HepG2 (cell line): ENCODE results near the gene CKAP2L. TPM values are rescaled to one million over a fixed set of nuclear protein-coding genes. Genes with fewer than 3 reads are reported as not detected.

Source experiments
- ATAC-seq: fragments of 200-7000 bp; cut with Tn5 transposase; 3 replicates; pipeline ENCODE4 v1.9.1; 2020; ENCODE audit warnings: mild to moderate bottlenecking, moderate library complexity
- BruUV-seq: library from RNA; stranded (reverse); fragments of 400-500 nt; replicated peaks from 2 replicates; lab custom pipeline; 2021; lab: Mats Ljungman, UMichigan
- CTCF ChIA-PET: fragments of 300-600 bp; formaldehyde crosslinking; extraction: SDS; loops from one replicate; lab custom pipeline; 2021; ENCODE audit warnings: low total read pairs, inconsistent platforms, low intra/inter-chr PET ratio; lab: Yijun Ruan, JAX
- POLR2A ChIA-PET: fragments of 350-600 bp; sonication (Branson Sonifier 250); formaldehyde crosslinking; loops from one replicate; lab custom pipeline; 2020; ENCODE audit warnings: antibody characterized with exemption, inconsistent platforms; lab: Yijun Ruan, JAX
- DNase-seq: peaks from one replicate; pipeline ENCODE4 v3.0.0-alpha.2; 2015; ENCODE audit warnings: low spot score
- FAIRE-seq: peaks from 3 replicates; lab custom pipeline; 2011; peaks lifted over from hg19 to GRCh38; lab: Jason Lieb, UNC
- H2AFZ ChIP-seq: one replicate; pipeline ENCODE4 v1.6.1; 2011; ENCODE audit warnings: low read length, inconsistent platforms
- H3K27ac ChIP-seq: fragments of 300-600 bp; 3 replicates; pipeline ENCODE4 v1.8.0; 2011; ENCODE audit warnings: mixed run types, mild to moderate bottlenecking, mixed read lengths, low read length, inconsistent platforms; ENCODE audit not compliant: insufficient read depth; ENCODE audit errors: extremely low read length
- H3K27me3 ChIP-seq, 2 experiments: fragments of 200-600 bp in 1 of 2; 2 replicates in 1 of 2; 3 replicates in 1 of 2; pipeline versions ENCODE4 v1.6.0 to v1.8.0; 2011; ENCODE audit warnings: low read length in 2 of 2, mild to moderate bottlenecking in 2 of 2, moderate library complexity in 2 of 2, inconsistent platforms in 1 of 2; ENCODE audit not compliant: insufficient read depth in 2 of 2, control insufficient read depth in 1 of 2
- H3K36me3 ChIP-seq, 2 experiments: fragments of 200-600 bp in 1 of 2; replicated peaks in 1 of 2; 2 replicates in 1 of 2; 3 replicates in 1 of 2; pipeline versions ENCODE4 v1.5.1 to v1.8.0; 2011; ENCODE audit warnings: low read length in 2 of 2, inconsistent platforms in 1 of 2; ENCODE audit not compliant: insufficient read depth in 2 of 2, control insufficient read depth in 1 of 2
- H3K4me1 ChIP-seq: 2 replicates; pipeline ENCODE4 v1.5.1; 2012; ENCODE audit warnings: low read length, inconsistent platforms; ENCODE audit not compliant: insufficient read depth
- H3K4me2 ChIP-seq: 2 replicates; pipeline ENCODE4 v1.6.0; 2011; ENCODE audit warnings: low read depth, low read length, inconsistent platforms
- H3K4me3 ChIP-seq, 3 experiments: fragments of 200-600 bp in 1 of 3; sonication (generic), shearing (Covaris generic) in 1 of 3; replicated peaks in 1 of 3; 2 replicates each; pipeline ENCODE4 v1.5.1; 2011 to 2016; ENCODE audit warnings: low read length in 3 of 3, inconsistent platforms in 2 of 3, low read depth in 2 of 3, mild to moderate bottlenecking in 2 of 3, control low read depth in 1 of 3, mixed read lengths in 1 of 3; ENCODE audit not compliant: insufficient read depth in 1 of 3
- H3K79me2 ChIP-seq: one replicate; pipeline ENCODE4 v1.6.1; 2011; ENCODE audit warnings: low read length, inconsistent platforms; ENCODE audit not compliant: insufficient read depth
- H3K9ac ChIP-seq: 2 replicates; pipeline ENCODE4 v1.6.0; 2011; ENCODE audit warnings: mild to moderate bottlenecking, low read depth, low read length, inconsistent platforms; ENCODE audit not compliant: insufficient read depth
- H3K9me3 ChIP-seq: 2 replicates; pipeline ENCODE4 v1.5.1; 2012; ENCODE audit warnings: mild to moderate bottlenecking, low read length
- H4K20me1 ChIP-seq: 2 replicates; pipeline ENCODE4 v1.6.0; 2011; ENCODE audit warnings: inconsistent platforms, mild to moderate bottlenecking, low read length, moderate library complexity; ENCODE audit not compliant: insufficient read depth
- MBNL3 ChIP-seq: fragments of 250-450 bp; sonication (Bioruptor Pico); conservative IDR thresholded peaks from 2 replicates; pipeline ENCODE4 v1.8.0; 2022; ENCODE audit warnings: mild to moderate bottlenecking, inconsistent platforms
- ZBTB38 ChIP-seq: sonication (generic); formaldehyde crosslinking; IDR thresholded peaks from 2 replicates; pipeline ENCODE4 v1.5.1; 2020; ENCODE audit warnings: mild to moderate bottlenecking, missing genetic modification reagents
- ZFP1 ChIP-seq: IDR thresholded peaks from 2 replicates; pipeline ENCODE4 v1.6.1; 2016
- ZNF253 ChIP-seq: sonication (generic); formaldehyde crosslinking; IDR thresholded peaks from 2 replicates; pipeline ENCODE4 v1.8.0; 2022; ENCODE audit warnings: mild to moderate bottlenecking, missing genetic modification reagents, borderline replicate concordance
- ZNF598 ChIP-seq: sonication (generic); formaldehyde crosslinking; IDR thresholded peaks from 2 replicates; pipeline ENCODE4 v1.5.1; 2020; ENCODE audit warnings: mild to moderate bottlenecking, missing genetic modification reagents, borderline replicate concordance
- ZNF709 ChIP-seq: sonication (generic); formaldehyde crosslinking; IDR thresholded peaks from 2 replicates; pipeline ENCODE4 v1.5.0; 2020; ENCODE audit warnings: mild to moderate bottlenecking, missing genetic modification reagents
- WGBS: methylation state at CpG from one replicate; pipeline ENCODE4 v1.1.6; 2017; ENCODE audit warnings: low lambda C conversion rate; 5-methylcytosine and 5-hydroxymethylcytosine counted together
- in situ Hi-C: cut with HindIII; loops from 2 replicates; pipeline ENCODE4 v1.10.0; 2017; ENCODE audit warnings: low pct_unique_long_range_greater_than_20kb; ENCODE audit not compliant: extremely low pct_ligation_motif_present
- intact Hi-C: fragments of 100-400 bp; cut with micrococcal nuclease; formaldehyde crosslinking; loops from one replicate; pipeline ENCODE4 v1.10.0; 2022; ENCODE audit not compliant: unreplicated experiment
- polyA plus RNA-seq, 8 experiments: library from polyadenylated mRNA; depleted of rRNA in 3 of 8; stranded (reverse) in 7 of 8; unstranded in 1 of 8; fragments of >200 nt; fragmentation: Illumina TruSeq in 4 of 8; extraction: Trizol in 4 of 8; gene quantifications; 2 replicates each; pipeline versions ENCODE4 v1.2.1 to v1.2.3, GENCODE V29; 2011 to 2016; ENCODE audit warnings: low read depth in 4 of 8, missing spikeins in 1 of 8, mixed read lengths in 1 of 8; ENCODE audit not compliant: insufficient read depth in 1 of 8
- total RNA-seq, 5 experiments: library from RNA; depleted of rRNA; stranded (reverse); fragments of >200 nt; fragmentation: Illumina TruSeq; extraction: Trizol; gene quantifications; 2 replicates each; pipeline ENCODE4 v1.2.3, GENCODE V29; 2016; ENCODE audit warnings: low read depth in 1 of 5
- TF ChIP-seq, protein P1 (sequence below): sonication (generic); formaldehyde crosslinking; IDR thresholded peaks from 2 replicates; pipeline ENCODE4 v1.9.0; 2021; ENCODE audit warnings: missing genetic modification reagents, mild to moderate bottlenecking, borderline replicate concordance
- TF ChIP-seq, protein P2 (sequence below): sonication (generic); formaldehyde crosslinking; IDR thresholded peaks from 2 replicates; pipeline ENCODE4 v1.8.0; 2022; ENCODE audit warnings: missing genetic modification reagents, low read depth, mild to moderate bottlenecking, borderline replicate concordance
- TF ChIP-seq, protein P3 (sequence below): sonication (generic); formaldehyde crosslinking; IDR thresholded peaks from 2 replicates; pipeline ENCODE4 v1.5.1; 2020; ENCODE audit warnings: mild to moderate bottlenecking, missing genetic modification reagents, moderate library complexity
- TF ChIP-seq, protein P4 (sequence below): sonication (generic); formaldehyde crosslinking; IDR thresholded peaks from 2 replicates; pipeline ENCODE4 v1.9.0; 2022; ENCODE audit warnings: missing genetic modification reagents, mild to moderate bottlenecking, borderline replicate concordance

Gene CKAP2L
- total and polyA plus RNA-seq, 2 of the 13 experiments (the other 11 are each of a cell fraction or from before 2014, with no cell fraction given) = 7.1 to 9.5 TPM

DNA sequence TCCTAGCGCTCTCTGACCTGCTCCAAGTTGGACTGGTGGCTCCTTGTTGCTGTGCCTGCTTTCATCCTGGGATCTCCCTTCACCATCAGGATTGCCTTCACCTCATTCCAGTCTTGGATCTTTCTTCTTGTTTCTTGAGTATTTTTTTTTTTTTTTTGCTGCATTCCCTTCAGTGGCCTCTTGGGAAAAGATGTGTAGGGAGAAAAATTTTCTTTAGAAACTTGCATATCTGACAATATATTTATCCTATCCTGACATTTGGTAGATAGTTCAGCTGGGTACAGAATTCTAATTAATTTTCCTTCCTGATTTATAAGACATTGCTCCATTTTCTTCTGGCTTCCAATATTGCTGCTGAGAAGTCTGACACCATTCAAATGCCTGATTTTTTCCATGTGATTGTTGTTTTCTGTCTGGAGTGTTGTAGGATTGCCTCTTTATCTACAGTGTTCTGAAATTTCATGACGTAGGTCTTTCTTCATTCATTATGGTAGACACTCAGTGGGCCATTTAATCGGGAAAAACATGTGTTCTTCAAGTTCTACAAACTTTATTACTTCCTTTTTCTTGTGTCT is 42.9 kb upstream of the CKAP2L start:
- no peaks in the 10 kb centered on the region for H3K36me3 ChIP-seq
- peak; percentile 86; the same call in 1 of the 2 replicates for TF ChIP-seq ZFP1 (CRISPR knock-in tag)
- TF ChIP-seq, protein P1, sequence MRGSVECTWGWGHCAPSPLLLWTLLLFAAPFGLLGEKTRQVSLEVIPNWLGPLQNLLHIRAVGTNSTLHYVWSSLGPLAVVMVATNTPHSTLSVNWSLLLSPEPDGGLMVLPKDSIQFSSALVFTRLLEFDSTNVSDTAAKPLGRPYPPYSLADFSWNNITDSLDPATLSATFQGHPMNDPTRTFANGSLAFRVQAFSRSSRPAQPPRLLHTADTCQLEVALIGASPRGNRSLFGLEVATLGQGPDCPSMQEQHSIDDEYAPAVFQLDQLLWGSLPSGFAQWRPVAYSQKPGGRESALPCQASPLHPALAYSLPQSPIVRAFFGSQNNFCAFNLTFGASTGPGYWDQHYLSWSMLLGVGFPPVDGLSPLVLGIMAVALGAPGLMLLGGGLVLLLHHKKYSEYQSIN (CRISPR knock-in tag) = no peak
- ChIA-PET POLR2A (no interaction called here), CTCF (no interaction called here)
- ATAC-seq = no peak
- no peak overlapping the region for H3K4me2 ChIP-seq
- peaks cover 69% of the 10 kb centered on the region for H3K4me1 ChIP-seq
- no peak overlapping the region for H3K27ac ChIP-seq
- no peaks in the 10 kb centered on the region for H3K79me2 ChIP-seq
- intact Hi-C loops (no loop called here), in situ Hi-C loops (no loop called here)
- no peak for DNase-seq
- no peak overlapping the region for H3K4me3 ChIP-seq
- no peaks in the 10 kb centered on the region for H3K27me3 ChIP-seq
- H4K20me1 ChIP-seq = no peaks in the 10 kb centered on the region
- WGBS = 98% methylated on average over 3 of the region's 3 CpGs
- no peak overlapping the region for H3K9ac ChIP-seq
- no peak for FAIRE-seq
- H2AFZ ChIP-seq = no peak overlapping the region
- no TSS peak for BruUV-seq
- H3K9me3 ChIP-seq = peaks cover 7% of the 10 kb centered on the region

DNA sequence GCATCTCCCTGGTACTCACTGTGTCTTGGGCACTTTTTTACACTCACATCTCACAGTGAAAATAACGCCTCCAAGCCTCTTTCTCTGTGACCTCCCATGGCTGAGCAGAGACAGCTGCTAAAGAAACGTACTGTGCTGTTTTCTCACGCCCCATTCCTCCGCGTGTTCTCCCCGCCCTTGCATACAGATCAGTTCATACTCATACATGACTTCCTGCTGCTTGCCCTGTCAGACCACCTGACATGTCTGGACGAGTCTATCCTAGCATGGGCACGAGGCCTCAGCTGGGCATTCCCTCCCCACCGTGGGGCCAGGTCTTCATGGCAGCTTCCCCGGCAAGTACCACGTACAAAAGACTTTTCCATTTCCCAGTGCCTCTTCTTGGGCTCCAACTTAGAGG is 41.1 kb upstream of the CKAP2L start:
- ATAC-seq (no peak), DNase-seq (no peak), FAIRE-seq (no peak)
- CTCF ChIA-PET = no interaction called here
- WGBS = 99% methylated on average over 11 of the region's 11 CpGs
- no peak overlapping the region for H3K4me3 ChIP-seq
- H3K9me3 ChIP-seq = peaks cover 7% of the 10 kb centered on the region
- H3K4me1 ChIP-seq = peaks cover 61% of the 10 kb centered on the region
- intact Hi-C loops (loop anchor here (2.0 kb wide), 1 partner anchor 13 kb away; no protein-coding TSS in a partner anchor), in situ Hi-C loops (no loop called here)
- H3K36me3 ChIP-seq = no peaks in the 10 kb centered on the region
- peak overlapping the region; percentile 86 for H3K27ac ChIP-seq
- BruUV-seq = no TSS peak
- no peaks in the 10 kb centered on the region for H4K20me1 ChIP-seq
- no peaks in the 10 kb centered on the region for H3K79me2 ChIP-seq
- POLR2A ChIA-PET = interaction anchor here (0.6 kb wide), 1 partner anchor 150 kb away, joined by 3 read pairs; no protein-coding TSS in a partner anchor
- no peaks in the 10 kb centered on the region for H3K27me3 ChIP-seq
- H3K4me2 ChIP-seq = no peak overlapping the region
- no peak overlapping the region for H3K9ac ChIP-seq
- no peak overlapping the region for H2AFZ ChIP-seq
- TF ChIP-seq ZBTB38 (CRISPR knock-in tag) = peak; percentile 60; the same call in 1 of the 2 replicates
- TF ChIP-seq MBNL3 = no peak
- 0 out of 2 replicates have a peak, but pooled peaks have one; percentile 45 for TF ChIP-seq ZNF598 (CRISPR knock-in tag)
- TF ChIP-seq, protein P2, sequence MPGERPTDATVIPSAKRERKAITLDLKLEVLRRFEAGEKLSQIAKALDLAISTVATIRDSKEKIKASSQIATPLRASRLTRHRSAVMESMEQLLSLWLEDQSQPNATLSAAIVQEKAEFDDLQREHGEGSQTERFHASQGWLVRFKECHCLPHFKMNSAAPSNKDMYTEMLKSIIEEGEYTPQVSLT (CRISPR knock-in tag) = no peak
- TF ChIP-seq, protein P3, sequence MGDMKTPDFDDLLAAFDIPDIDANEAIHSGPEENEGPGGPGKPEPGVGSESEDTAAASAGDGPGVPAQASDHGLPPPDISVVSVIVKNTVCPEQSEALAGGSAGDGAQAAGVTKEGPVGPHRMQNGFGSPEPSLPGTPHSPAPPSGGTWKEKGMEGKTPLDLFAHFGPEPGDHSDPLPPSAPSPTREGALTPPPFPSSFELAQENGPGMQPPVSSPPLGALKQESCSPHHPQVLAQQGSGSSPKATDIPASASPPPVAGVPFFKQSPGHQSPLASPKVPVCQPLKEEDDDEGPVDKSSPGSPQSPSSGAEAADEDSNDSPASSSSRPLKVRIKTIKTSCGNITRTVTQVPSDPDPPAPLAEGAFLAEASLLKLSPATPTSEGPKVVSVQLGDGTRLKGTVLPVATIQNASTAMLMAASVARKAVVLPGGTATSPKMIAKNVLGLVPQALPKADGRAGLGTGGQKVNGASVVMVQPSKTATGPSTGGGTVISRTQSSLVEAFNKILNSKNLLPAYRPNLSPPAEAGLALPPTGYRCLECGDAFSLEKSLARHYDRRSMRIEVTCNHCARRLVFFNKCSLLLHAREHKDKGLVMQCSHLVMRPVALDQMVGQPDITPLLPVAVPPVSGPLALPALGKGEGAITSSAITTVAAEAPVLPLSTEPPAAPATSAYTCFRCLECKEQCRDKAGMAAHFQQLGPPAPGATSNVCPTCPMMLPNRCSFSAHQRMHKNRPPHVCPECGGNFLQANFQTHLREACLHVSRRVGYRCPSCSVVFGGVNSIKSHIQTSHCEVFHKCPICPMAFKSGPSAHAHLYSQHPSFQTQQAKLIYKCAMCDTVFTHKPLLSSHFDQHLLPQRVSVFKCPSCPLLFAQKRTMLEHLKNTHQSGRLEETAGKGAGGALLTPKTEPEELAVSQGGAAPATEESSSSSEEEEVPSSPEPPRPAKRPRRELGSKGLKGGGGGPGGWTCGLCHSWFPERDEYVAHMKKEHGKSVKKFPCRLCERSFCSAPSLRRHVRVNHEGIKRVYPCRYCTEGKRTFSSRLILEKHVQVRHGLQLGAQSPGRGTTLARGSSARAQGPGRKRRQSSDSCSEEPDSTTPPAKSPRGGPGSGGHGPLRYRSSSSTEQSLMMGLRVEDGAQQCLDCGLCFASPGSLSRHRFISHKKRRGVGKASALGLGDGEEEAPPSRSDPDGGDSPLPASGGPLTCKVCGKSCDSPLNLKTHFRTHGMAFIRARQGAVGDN (CRISPR knock-in tag) = peak; percentile 52
- TF ChIP-seq ZNF709 (CRISPR knock-in tag) = no peak
- TF ChIP-seq, protein P4, sequence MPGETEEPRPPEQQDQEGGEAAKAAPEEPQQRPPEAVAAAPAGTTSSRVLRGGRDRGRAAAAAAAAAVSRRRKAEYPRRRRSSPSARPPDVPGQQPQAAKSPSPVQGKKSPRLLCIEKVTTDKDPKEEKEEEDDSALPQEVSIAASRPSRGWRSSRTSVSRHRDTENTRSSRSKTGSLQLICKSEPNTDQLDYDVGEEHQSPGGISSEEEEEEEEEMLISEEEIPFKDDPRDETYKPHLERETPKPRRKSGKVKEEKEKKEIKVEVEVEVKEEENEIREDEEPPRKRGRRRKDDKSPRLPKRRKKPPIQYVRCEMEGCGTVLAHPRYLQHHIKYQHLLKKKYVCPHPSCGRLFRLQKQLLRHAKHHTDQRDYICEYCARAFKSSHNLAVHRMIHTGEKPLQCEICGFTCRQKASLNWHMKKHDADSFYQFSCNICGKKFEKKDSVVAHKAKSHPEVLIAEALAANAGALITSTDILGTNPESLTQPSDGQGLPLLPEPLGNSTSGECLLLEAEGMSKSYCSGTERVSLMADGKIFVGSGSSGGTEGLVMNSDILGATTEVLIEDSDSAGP (CRISPR knock-in tag) = no peak
- no peak for TF ChIP-seq ZNF253 (CRISPR knock-in tag)
